IMR-90 (cell line): ENCODE results near the gene MGRN1. TPM values are rescaled to one million over a fixed set of nuclear protein-coding genes. Genes with fewer than 3 reads are reported as not detected.

ENCODE experiments used
- MAFK ChIP-seq: IDR thresholded peaks from 2 replicates; pipeline ENCODE4 v1.6.1; 2012; ENCODE audit warnings: low read depth, low read length, improper control_type of control experiment
- polyA plus RNA-seq, 3 experiments: library from polyadenylated mRNA; depleted of rRNA; stranded (reverse); fragments of >200 nt; gene quantifications; 2 replicates each; pipeline ENCODE4 v1.2.3, GENCODE V29; 2012; ENCODE audit warnings: low replicate concordance in 1 of 3
- total RNA-seq: library from RNA; depleted of rRNA; stranded (reverse); fragments of >200 nt; gene quantifications from 2 replicates; pipeline ENCODE4 v1.2.3, GENCODE V29; 2012
- TF ChIP-seq, protein P1 (sequence below): conservative IDR thresholded peaks from 2 replicates; pipeline ENCODE4 v1.5.1; 2012; ENCODE audit warnings: mild to moderate bottlenecking, low read depth, low read length, improper control_type of control experiment

The MGRN1 gene
- total and polyA plus RNA-seq, 2 of the 4 experiments (the other 2 are of a cell fraction): 11.7 to 32.7 TPM

DNA sequence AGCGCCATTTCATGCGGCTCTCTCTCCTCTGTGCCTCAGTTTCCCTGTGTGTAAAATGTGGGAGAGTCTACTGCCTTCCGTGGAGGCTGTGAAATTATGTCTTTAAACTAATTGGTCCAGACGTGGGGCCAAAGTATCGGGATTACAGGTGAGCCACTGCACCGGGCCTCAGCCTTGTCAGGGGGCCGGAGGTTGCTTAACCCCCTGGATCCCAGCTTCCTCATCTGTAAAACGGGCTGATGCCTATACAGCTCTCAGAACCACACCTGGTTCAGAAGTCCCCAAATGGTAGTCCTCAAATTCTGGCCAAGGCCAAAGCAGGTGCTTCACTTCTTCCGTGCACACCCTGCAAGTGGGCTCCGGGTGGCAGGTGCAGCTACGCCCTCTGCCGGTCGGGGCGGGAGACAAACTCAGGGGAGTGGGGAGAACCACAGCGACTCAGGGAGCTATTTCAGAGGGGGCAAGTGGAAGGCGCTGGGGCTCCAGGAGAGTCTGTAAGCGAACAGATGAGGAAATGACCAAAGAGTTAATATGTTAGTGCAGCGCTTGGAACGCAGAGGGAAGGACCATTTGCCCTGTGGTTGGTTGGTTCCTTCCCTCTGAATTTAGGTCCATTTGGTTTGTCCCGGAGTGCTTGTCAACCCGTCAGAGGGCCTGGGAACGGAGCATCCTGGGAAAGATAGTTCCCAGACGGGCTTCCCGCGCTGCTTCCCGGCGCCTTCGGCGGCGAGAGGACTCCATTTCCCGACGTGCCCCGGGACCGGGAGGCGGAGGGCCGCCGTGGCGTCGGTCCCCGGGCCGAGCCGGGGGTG is at the start of gene MGRN1 (continued):
- TF ChIP-seq MAFK: no peak
- TF ChIP-seq, protein P1, sequence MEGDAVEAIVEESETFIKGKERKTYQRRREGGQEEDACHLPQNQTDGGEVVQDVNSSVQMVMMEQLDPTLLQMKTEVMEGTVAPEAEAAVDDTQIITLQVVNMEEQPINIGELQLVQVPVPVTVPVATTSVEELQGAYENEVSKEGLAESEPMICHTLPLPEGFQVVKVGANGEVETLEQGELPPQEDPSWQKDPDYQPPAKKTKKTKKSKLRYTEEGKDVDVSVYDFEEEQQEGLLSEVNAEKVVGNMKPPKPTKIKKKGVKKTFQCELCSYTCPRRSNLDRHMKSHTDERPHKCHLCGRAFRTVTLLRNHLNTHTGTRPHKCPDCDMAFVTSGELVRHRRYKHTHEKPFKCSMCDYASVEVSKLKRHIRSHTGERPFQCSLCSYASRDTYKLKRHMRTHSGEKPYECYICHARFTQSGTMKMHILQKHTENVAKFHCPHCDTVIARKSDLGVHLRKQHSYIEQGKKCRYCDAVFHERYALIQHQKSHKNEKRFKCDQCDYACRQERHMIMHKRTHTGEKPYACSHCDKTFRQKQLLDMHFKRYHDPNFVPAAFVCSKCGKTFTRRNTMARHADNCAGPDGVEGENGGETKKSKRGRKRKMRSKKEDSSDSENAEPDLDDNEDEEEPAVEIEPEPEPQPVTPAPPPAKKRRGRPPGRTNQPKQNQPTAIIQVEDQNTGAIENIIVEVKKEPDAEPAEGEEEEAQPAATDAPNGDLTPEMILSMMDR: peak; percentile 95
